A549 (cell line): ENCODE data around the gene TDO2. TPM values are rescaled to one million over a fixed set of nuclear protein-coding genes. Genes with fewer than 3 reads are reported as not detected.

ENCODE experiments used
- ATAC-seq, 2 experiments: fragments of 200-7000 bp in 1 of 2; fragments of >200 bp in 1 of 2; cut with Nextera tagmentation in 1 of 2; cut with Tn5 transposase in 1 of 2; 3 replicates each; pipeline versions ENCODE4 v1.8.0 to v1.9.1; 2018 to 2020; ENCODE audit warnings: mild to moderate bottlenecking in 1 of 2, moderate library complexity in 1 of 2
- CTCF ChIA-PET: fragments of 300-600 bp; sonication (Branson Sonifier 250); formaldehyde crosslinking; extraction: SDS; loops from one replicate; lab custom pipeline; 2021; ENCODE audit warnings: antibody characterized with exemption, inconsistent platforms; lab: Yijun Ruan, JAX
- POLR2A ChIA-PET: fragments of 350-600 bp; formaldehyde crosslinking; extraction: SDS; loops from one replicate; lab custom pipeline; 2021; ENCODE audit warnings: antibody characterized with exemption, inconsistent platforms; lab: Yijun Ruan, JAX
- DNase-seq, 2 experiments: peaks; one replicate each; pipeline versions ENCODE4 v3.0.0 to v3.0.0-alpha.2; 2011 to 2016; ENCODE audit warnings: low read depth in 1 of 2, low spot score in 1 of 2
- FAIRE-seq: peaks from 2 replicates; lab custom pipeline; 2011; peaks lifted over from hg19 to GRCh38; lab: Jason Lieb, UNC
- H3K27ac ChIP-seq, 2 experiments: fragments of >200 bp; sonication (Bioruptor Twin); formaldehyde crosslinking; 3 replicates each; pipeline ENCODE4 v1.5.1; 2016 to 2017
- H3K4me1 ChIP-seq: fragments of >200 bp; sonication (Bioruptor Twin); formaldehyde crosslinking; 3 replicates; pipeline ENCODE4 v1.6.1; 2016
- H3K4me2 ChIP-seq: fragments of >200 bp; sonication (Bioruptor Twin); formaldehyde crosslinking; 3 replicates; pipeline ENCODE4 v1.6.1; 2016
- H3K4me3 ChIP-seq: fragments of >200 bp; sonication (Bioruptor Twin); formaldehyde crosslinking; 3 replicates; pipeline ENCODE4 v1.5.1; 2016
- H3K9me3 ChIP-seq: fragments of >200 bp; sonication (Bioruptor Twin); formaldehyde crosslinking; 3 replicates; pipeline ENCODE4 v1.6.1; 2016
- CHD2 ChIP-seq: fragments of 150-350 bp; IDR thresholded peaks from 2 replicates; pipeline ENCODE4 v1.6.1; 2014; ENCODE audit warnings: low read length; ENCODE audit not compliant: partially characterized antibody
- CHD4 ChIP-seq: fragments of 200-600 bp; sonication (generic); IDR thresholded peaks from 2 replicates; pipeline ENCODE4 v1.6.1; 2016; ENCODE audit warnings: antibody characterized with exemption, mild to moderate bottlenecking, borderline replicate concordance
- E2F6 ChIP-seq: IDR thresholded peaks from 2 replicates; pipeline ENCODE4 v1.6.1; 2012; ENCODE audit warnings: low read depth, borderline replicate concordance
- EHF ChIP-seq: fragments of 250-450 bp; sonication (Bioruptor Pico); IDR thresholded peaks from 2 replicates; pipeline ENCODE4 v1.5.0; 2020; ENCODE audit warnings: mild to moderate bottlenecking
- EHMT2 ChIP-seq: fragments of 200-600 bp; sonication (generic); IDR thresholded peaks from 2 replicates; pipeline ENCODE4 v1.6.1; 2016; ENCODE audit warnings: antibody characterized with exemption, low read depth, mild to moderate bottlenecking, moderate library complexity
- EP300 ChIP-seq, 2 experiments: fragments of >200 bp; sonication (Bioruptor Twin); formaldehyde crosslinking; IDR thresholded peaks; 2 replicates in 1 of 2; 3 replicates in 1 of 2; pipeline ENCODE4 v1.6.1; 2016 to 2017
- ESRRA ChIP-seq: fragments of 150-350 bp; IDR thresholded peaks from 2 replicates; pipeline ENCODE4 v1.6.1; 2014; ENCODE audit warnings: mild to moderate bottlenecking, low read length, borderline replicate concordance
- FOSB ChIP-seq: fragments of 250-450 bp; sonication (Bioruptor Pico); IDR thresholded peaks from 2 replicates; pipeline ENCODE4 v1.5.0; 2020; ENCODE audit warnings: mild to moderate bottlenecking, moderate library complexity
- FOXS1 ChIP-seq: fragments of 250-450 bp; sonication (Bioruptor Pico); IDR thresholded peaks from 2 replicates; pipeline ENCODE4 v1.5.0; 2020; ENCODE audit warnings: mild to moderate bottlenecking, moderate library complexity
- HEYL ChIP-seq: fragments of 250-450 bp; sonication (Bioruptor Pico); IDR thresholded peaks from 2 replicates; pipeline ENCODE4 v1.8.0; 2021; ENCODE audit warnings: mild to moderate bottlenecking, moderate library complexity
- HOXA7 ChIP-seq: fragments of 250-450 bp; sonication (Bioruptor Pico); IDR thresholded peaks from 2 replicates; pipeline ENCODE4 v1.5.0; 2020; ENCODE audit warnings: mild to moderate bottlenecking, moderate library complexity
- HOXB5 ChIP-seq: fragments of 250-450 bp; sonication (Bioruptor Pico); IDR thresholded peaks from 2 replicates; pipeline ENCODE4 v1.5.0; 2020; ENCODE audit warnings: mild to moderate bottlenecking, moderate library complexity
- JUN ChIP-seq, 2 experiments: fragments of >200 bp; sonication (Bioruptor Twin); formaldehyde crosslinking; IDR thresholded peaks; 2 replicates in 1 of 2; 3 replicates in 1 of 2; pipeline ENCODE4 v1.6.1; 2016 to 2017
- KDM5A ChIP-seq: fragments of 200-600 bp; sonication (generic); IDR thresholded peaks from 2 replicates; pipeline ENCODE4 v1.6.1; 2016; ENCODE audit warnings: antibody characterized with exemption, mild to moderate bottlenecking
- MAX ChIP-seq: IDR thresholded peaks from 2 replicates; pipeline ENCODE4 v1.6.1; 2012
- MYC ChIP-seq: IDR thresholded peaks from 2 replicates; pipeline ENCODE4 v1.6.1; 2012; ENCODE audit warnings: mild to moderate bottlenecking, inconsistent platforms, low read length, improper control_type of control experiment, borderline replicate concordance
- NFE2L2 ChIP-seq: fragments of 150-350 bp; conservative IDR thresholded peaks from 2 replicates; pipeline ENCODE4 v1.6.1; 2014; ENCODE audit warnings: low read length
- PBX3 ChIP-seq: IDR thresholded peaks from 2 replicates; pipeline ENCODE4 v1.6.1; 2012
- PHF8 ChIP-seq: fragments of 200-600 bp; sonication (generic); IDR thresholded peaks from 2 replicates; pipeline ENCODE4 v1.6.1; 2016; ENCODE audit warnings: low read depth, mild to moderate bottlenecking, antibody characterized with exemption, moderate library complexity, borderline replicate concordance
- RAD21 ChIP-seq, 2 experiments: fragments of >200 bp in 1 of 2; sonication (Bioruptor Twin) in 1 of 2; formaldehyde crosslinking in 1 of 2; IDR thresholded peaks in 1 of 2; conservative IDR thresholded peaks in 1 of 2; 2 replicates in 1 of 2; 3 replicates in 1 of 2; pipeline ENCODE4 v1.6.1; 2012 to 2018; ENCODE audit warnings: inconsistent platforms in 1 of 2
- REST ChIP-seq: fragments of 200-600 bp; sonication (generic); IDR thresholded peaks from 2 replicates; pipeline ENCODE4 v1.6.1; 2016; ENCODE audit warnings: antibody characterized with exemption, mild to moderate bottlenecking, moderate library complexity
- WGBS: methylation state at CpG from one replicate; pipeline ENCODE4 v1.1.6; 2017; ENCODE audit errors: missing lambda C conversion rate; 5-methylcytosine and 5-hydroxymethylcytosine counted together
- polyA plus RNA-seq, 4 experiments: library from polyadenylated mRNA; depleted of rRNA in 3 of 4; stranded (reverse); fragments of >200 nt; fragmentation: RNase III in 1 of 4; extraction: RNeasy Plus Mini Kit Qiagen cat#74134 plus additional on column Dnase treatment in 1 of 4; gene quantifications; 2 replicates in 3 of 4; 3 replicates in 1 of 4; pipeline ENCODE4 v1.2.3, GENCODE V29; 2011 to 2017
- TF ChIP-seq, protein P1 (sequence below): fragments of 450-650 bp; IDR thresholded peaks from 2 replicates; pipeline ENCODE4 v1.6.1; 2014; ENCODE audit warnings: antibody characterized with exemption
- TF ChIP-seq, protein P2 (sequence below): fragments of >200 bp; sonication (Bioruptor Twin); formaldehyde crosslinking; IDR thresholded peaks from 3 replicates; pipeline ENCODE4 v1.6.1; 2016

The TDO2 gene
- polyA plus RNA-seq, 2 of the 4 experiments (the other 2 are of a cell fraction): 2.6 to 2.9 TPM

- no peak for FAIRE-seq
- CTCF ChIA-PET: no interaction called here
- no peak for ATAC-seq
- no peak overlapping the region for H3K4me2 ChIP-seq
- WGBS: 21% methylated on average over 4 of the region's 4 CpGs
- TF ChIP-seq ESRRA: no peak
- TF ChIP-seq EHMT2: no peak
- TF ChIP-seq, protein P1, sequence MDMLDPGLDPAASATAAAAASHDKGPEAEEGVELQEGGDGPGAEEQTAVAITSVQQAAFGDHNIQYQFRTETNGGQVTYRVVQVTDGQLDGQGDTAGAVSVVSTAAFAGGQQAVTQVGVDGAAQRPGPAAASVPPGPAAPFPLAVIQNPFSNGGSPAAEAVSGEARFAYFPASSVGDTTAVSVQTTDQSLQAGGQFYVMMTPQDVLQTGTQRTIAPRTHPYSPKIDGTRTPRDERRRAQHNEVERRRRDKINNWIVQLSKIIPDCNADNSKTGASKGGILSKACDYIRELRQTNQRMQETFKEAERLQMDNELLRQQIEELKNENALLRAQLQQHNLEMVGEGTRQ: no peak
- TF ChIP-seq KDM5A: no peak
- no peak for TF ChIP-seq REST
- TF ChIP-seq MYC: no peak
- TF ChIP-seq CHD4: no peak
- no peak for TF ChIP-seq FOSB (CRISPR knock-in tag)
- no peak for TF ChIP-seq E2F6
- TF ChIP-seq MAX: no peak
- no peak for TF ChIP-seq RAD21 (conservative IDR thresholded peaks at IDR 0.05 in 1 of 2, IDR thresholded peaks at IDR 0.05 in 1 of 2)
- no peak for TF ChIP-seq HEYL
- TF ChIP-seq NFE2L2: no peak
- TF ChIP-seq, protein P2, sequence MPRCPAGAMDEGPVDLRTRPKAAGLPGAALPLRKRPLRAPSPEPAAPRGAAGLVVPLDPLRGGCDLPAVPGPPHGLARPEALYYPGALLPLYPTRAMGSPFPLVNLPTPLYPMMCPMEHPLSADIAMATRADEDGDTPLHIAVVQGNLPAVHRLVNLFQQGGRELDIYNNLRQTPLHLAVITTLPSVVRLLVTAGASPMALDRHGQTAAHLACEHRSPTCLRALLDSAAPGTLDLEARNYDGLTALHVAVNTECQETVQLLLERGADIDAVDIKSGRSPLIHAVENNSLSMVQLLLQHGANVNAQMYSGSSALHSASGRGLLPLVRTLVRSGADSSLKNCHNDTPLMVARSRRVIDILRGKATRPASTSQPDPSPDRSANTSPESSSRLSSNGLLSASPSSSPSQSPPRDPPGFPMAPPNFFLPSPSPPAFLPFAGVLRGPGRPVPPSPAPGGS: no peak
- TF ChIP-seq, all 56 proteins: peak for 0
- H3K4me1 ChIP-seq: no peaks in the 10 kb centered on the region
- no peak overlapping the region for H3K4me3 ChIP-seq
- no peak for DNase-seq
- POLR2A ChIA-PET: no interaction called here
- no peaks in the 10 kb centered on the region for H3K9me3 ChIP-seq
- no peak overlapping the region for H3K27ac ChIP-seq
Measured at GRCh38 chr4:155935389-155935986, 32.0 kb downstream of the TDO2 start.

DNA sequence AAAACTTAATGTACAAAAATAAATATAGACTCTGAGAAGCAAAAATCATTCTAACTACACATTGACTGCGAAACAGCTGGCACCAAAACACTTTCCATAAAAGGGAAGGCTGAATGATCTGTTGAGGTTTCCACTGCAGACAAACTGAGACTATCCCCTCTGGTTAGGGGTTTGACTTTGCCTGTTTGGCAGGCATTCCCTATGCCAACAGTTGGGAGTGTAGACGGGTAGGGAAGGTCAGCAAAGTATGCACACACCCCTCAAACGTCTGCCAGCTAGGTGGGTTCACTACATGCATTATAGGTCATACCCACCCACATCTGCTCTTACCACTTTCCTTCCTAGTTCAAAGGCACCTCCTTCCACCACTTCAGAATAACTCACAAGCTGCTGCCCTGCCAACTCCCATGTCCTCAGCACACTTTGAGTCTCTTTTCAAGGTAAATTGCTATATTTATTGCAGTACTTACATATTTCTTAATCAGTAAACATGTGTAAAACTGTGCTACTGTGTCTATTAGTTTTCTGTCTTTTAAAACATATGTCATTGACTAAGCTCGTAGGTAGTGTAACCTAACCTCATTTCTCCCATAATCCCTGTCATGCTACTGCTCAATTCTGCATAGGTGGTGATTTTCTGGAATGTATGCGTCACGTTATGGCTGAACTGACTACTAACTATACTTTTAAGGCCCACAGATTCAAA lies 37.7 kb downstream of the TDO2 start:
- no peak for FAIRE-seq
- Histone ChIP-seq H3K9me3 (no peaks in the 10 kb centered on the region), H3K4me1 (no peaks in the 10 kb centered on the region), H3K4me2 (no peak overlapping the region), H3K27ac (no peak overlapping the region), H3K4me3 (no peak overlapping the region)
- ChIA-PET CTCF (no interaction called here), POLR2A (no interaction called here)
- WGBS: 36% methylated on average over 6 of the region's 6 CpGs
- TF ChIP-seq HOXB5: no peak
- TF ChIP-seq PBX3: no peak
- TF ChIP-seq EHF (CRISPR knock-in tag): no peak
- TF ChIP-seq JUN (IDR thresholded peaks at IDR 0.05): no peak
- TF ChIP-seq MYC: no peak
- TF ChIP-seq ESRRA: no peak
- no peak for TF ChIP-seq CHD2
- TF ChIP-seq FOXS1: no peak
- TF ChIP-seq HOXA7: no peak
- TF ChIP-seq PHF8: no peak
- TF ChIP-seq EP300 (IDR thresholded peaks at IDR 0.05): no peak
- TF ChIP-seq NFE2L2: no peak
- no peak for ATAC-seq
- DNase-seq: no peak
